ENCODE measurements around the gene FAM184A.

GRCh38 chr6:118940770-118941169 is 137.7 kb downstream of the FAM184A start:
- TF ChIP-seq CTCF (IDR thresholded peaks at IDR 0.05) (no peak), POLR2A (IDR thresholded peaks at IDR 0.05) (no peak), POLR2AphosphoS5 (IDR thresholded peaks at IDR 0.05) (no peak), EP300 (IDR thresholded peaks at IDR 0.05; ENCODE audit: low read depth) (no peak)
